Heart left ventricle (tissue), 16 donors: ENCODE results near the gene SAMD11. TPM values are rescaled to one million over a fixed set of nuclear protein-coding genes. Genes with fewer than 3 reads are reported as not detected.

Experiments
- ATAC-seq, 4 donors: fragments of 200-7000 bp; cut with Tn5 transposase; one replicate each; pipeline ENCODE4 v1.9.1; 2020 to 2022; ENCODE audit warnings: moderate library complexity in 4 of 4, mild to moderate bottlenecking in 3 of 4, moderate number of reproducible peaks in 1 of 4
- DNase-seq, 5 donors: peaks; one replicate each; pipeline ENCODE4 v3.0.0-alpha.2; 2020
- H3K27ac ChIP-seq, 12 donors: fragments of 200-600 bp; sonication (generic) in 4 of 12; one replicate each; pipeline versions ENCODE4 v1.5.0 to v1.8.0; 2016 to 2022; ENCODE audit warnings: mild to moderate bottlenecking in 2 of 12
- H3K27me3 ChIP-seq, 9 donors: fragments of 200-600 bp; sonication (generic) in 2 of 9; one replicate each; pipeline versions ENCODE4 v1.5.1 to v1.8.0; 2016 to 2022; ENCODE audit warnings: mild to moderate bottlenecking in 3 of 9
- H3K36me3 ChIP-seq, 9 donors: fragments of 200-600 bp; sonication (generic) in 2 of 9; one replicate each; pipeline versions ENCODE4 v1.5.0 to v1.8.0; 2018 to 2022; ENCODE audit warnings: mild to moderate bottlenecking in 2 of 9
- H3K4me1 ChIP-seq, 12 donors: fragments of 200-600 bp; sonication (generic) in 4 of 12; one replicate each; pipeline versions ENCODE4 v1.5.0 to v1.8.0; 2016 to 2022; ENCODE audit warnings: mild to moderate bottlenecking in 3 of 12
- H3K4me3 ChIP-seq, 12 donors: fragments of 200-600 bp; sonication (generic) in 4 of 12; one replicate each; pipeline versions ENCODE4 v1.5.0 to v1.8.0; 2017 to 2022; ENCODE audit warnings: mild to moderate bottlenecking in 9 of 12, moderate library complexity in 4 of 12
- H3K9me3 ChIP-seq, 12 donors: fragments of 200-600 bp; sonication (generic) in 4 of 12; one replicate each; pipeline versions ENCODE4 v1.5.0 to v1.8.0; 2016 to 2022; ENCODE audit warnings: mild to moderate bottlenecking in 1 of 12
- CTCF ChIP-seq, 12 donors: fragments of 200-600 bp; sonication (generic) in 4 of 12; IDR thresholded peaks; one replicate each; pipeline versions ENCODE4 v1.5.0 to v1.8.0; 2018 to 2022; ENCODE audit warnings: antibody characterized with exemption in 12 of 12, mild to moderate bottlenecking in 5 of 12
- POLR2A ChIP-seq, 2 donors: fragments of 450-650 bp; IDR thresholded peaks; one replicate each; pipeline ENCODE4 v1.6.1; 2017; ENCODE audit warnings: antibody characterized with exemption in 2 of 2, mild to moderate bottlenecking in 2 of 2, moderate library complexity in 2 of 2
- WGBS, 4 donors: extraction: QIAGEN DNeasy Blood & Tissue Kit in 2 of 4; methylation state at CpG; one replicate each; pipeline versions ENCODE4 v1.1.5 to v1.1.7; 2013 to 2018; 5-methylcytosine and 5-hydroxymethylcytosine counted together
- intact Hi-C, 10 donors: fragments of 100-400 bp; cut with DNase I; formaldehyde crosslinking; loops; one replicate each; pipeline versions ENCODE4 v1.11.1 to v1.14.2; 2022
- polyA plus RNA-seq, 2 donors: library from polyadenylated mRNA; stranded (reverse); fragments of 200-250 nt; gene quantifications; one replicate each; pipeline ENCODE4 v1.2.3, GENCODE V29; 2013
- total RNA-seq, 9 donors: library from RNA; depleted of rRNA in 2 of 9; stranded (reverse); fragments of >200 nt in 2 of 9; fragmentation: NEBNext Ultra II Directional in 3 of 9; extraction: Animal tissue kit (Norgen Biotek cat#: 25700) in 3 of 9; gene quantifications; one replicate each; pipeline versions ENCODE4 v1.1.0 to v1.2.4, GENCODE V29; 2016 to 2023
- donor health status: ischemic (EF 13 %, LVEDD 7.1; RV severe dilation, severe dysfunction).
- donor health status: healthy with polysubstance abuse.
- donor health status: DM: no; HTN: yes; CAD: no.
- donor health status: DM: no; HTN: no; CAD: no.
- donor health status: ischemic (EF 25% LVEDD 6.9; RV normal size, moderate dysfunction).
- donor health status: ischemic (EF 25% LVEDD 5.7; RV mildly dilated, moderate dysfunction).
- donor health status: healthy.
- donor health status: DM: yes; HTN: yes; CAD: no.
- donor health status: ischemic (EF 35%, LVEDD 5.7; RV mildly dilated, moderate dysfunction).
- donor health status: nonischemic (EF 11% LVEDD 7.7; RV severe dilation, severe dysfunction).
- donor health status: DM: yes; HTN: yes; CAD: no.
- donor health status: PGD.
- donor health status: ischemic (EF 29% LVEDD 5.4; RV normal size, mild dysfunction).
- donor health status: nonischemic (EF 23%, LVEDD 6.1; RV moderate dilation, normal function).

SAMD11 gene
- total and polyA plus RNA-seq, 11 donors, result 0.38 to 3.2 (median 0.96) TPM

- peaks cover 0 to 4% (median 0%) of the 10 kb centered on the region in 9 donors for H3K36me3 ChIP-seq
- TF ChIP-seq POLR2A (IDR thresholded peaks at IDR 0.05), result no peak
- no peak for TF ChIP-seq CTCF (IDR thresholded peaks at IDR 0.05)
- DNase-seq (peak in 3 of 5 donors; percentile 8 to 60 (median 23)), ATAC-seq (no peak)
- peaks cover 0 to 41% (median 9%) of the 10 kb centered on the region in 12 donors for H3K4me1 ChIP-seq
- 70 to 85% (median 73%) methylated on average over 42 to 60 of the region's 60 CpGs for WGBS, 4 donors
- H3K27ac ChIP-seq, result peak overlapping the region; percentile 7 to 100 (median 96)
- H3K9me3 ChIP-seq, result no peaks in the 10 kb centered on the region
- intact Hi-C loops, result loop anchor here in 1 of 10 donors (10.0 kb wide), 1 partner anchor 516 kb away; no protein-coding TSS in a partner anchor
- H3K27me3 ChIP-seq, result peaks cover 0 to 32% (median 12%) of the 10 kb centered on the region in 9 donors
- H3K4me3 ChIP-seq, result peak overlapping the region; percentile 8 to 67 (median 56)
These were observed 55.4 kb downstream of the SAMD11 start for GRCh38 chr1:978835-979743.

- Histone ChIP-seq H3K4me3 (peak overlapping the region; percentile 8 to 67 (median 56)), H3K4me1 (peaks cover 0 to 45% (median 11%) of the 10 kb centered on the region in 12 donors), H3K27ac (peak overlapping the region in 10 of 12 donors; percentile 55 to 100 (median 98)), H3K27me3 (peaks cover 0 to 28% (median 7%) of the 10 kb centered on the region in 9 donors), H3K9me3 (no peaks in the 10 kb centered on the region), H3K36me3 (peaks cover 0 to 4% (median 0%) of the 10 kb centered on the region in 9 donors)
- no peak for ATAC-seq
- peak in 1 of 5 donors; percentile 7 for DNase-seq
- intact Hi-C loops, result loop anchor here in 3 of 10 donors (5.0 to 10.0 kb wide), 3 partner anchors 83 to 515 kb away; no protein-coding TSS in a partner anchor
- no peak for TF ChIP-seq POLR2A (IDR thresholded peaks at IDR 0.05)
- no peak for TF ChIP-seq CTCF (IDR thresholded peaks at IDR 0.05)
- WGBS, 4 donors, result 45 to 90% (median 69%) methylated on average over 9 of the region's 9 CpGs
These were observed 56.0 kb downstream of the SAMD11 start for GRCh38 chr1:979744-980072.

DNA sequence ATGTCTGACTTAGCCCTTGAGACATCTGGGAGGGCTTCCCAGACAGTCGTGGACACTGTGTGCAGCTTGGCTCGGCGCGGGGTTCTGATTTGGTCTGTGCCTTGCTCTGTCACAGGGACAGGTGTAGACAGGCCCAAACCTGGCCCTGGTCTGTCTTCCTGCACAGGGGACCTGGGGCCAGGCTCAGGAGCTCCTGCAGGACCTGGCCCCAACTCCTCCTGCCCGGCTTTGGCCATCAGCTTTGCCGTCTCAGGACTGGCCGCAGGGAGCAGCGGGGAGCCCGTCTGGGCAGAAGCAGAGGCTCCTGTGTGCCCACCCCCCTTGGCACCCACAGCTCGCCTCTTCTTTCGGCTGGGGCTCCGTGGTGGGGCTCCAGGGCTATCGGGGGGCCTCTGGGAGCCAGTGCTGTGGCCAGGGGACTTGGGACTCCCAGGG, 56.4 kb downstream of the SAMD11 start:
- 27 to 51% (median 46%) methylated on average over 9 to 13 of the region's 13 CpGs for WGBS, 4 donors
- H3K9me3 ChIP-seq, result no peaks in the 10 kb centered on the region
- H3K4me1 ChIP-seq, result peaks cover 0 to 44% (median 11%) of the 10 kb centered on the region in 12 donors
- ATAC-seq, result peak in 3 of 4 donors; percentile 0 to 1 (median 1)
- peaks cover 0 to 4% (median 0%) of the 10 kb centered on the region in 9 donors for H3K36me3 ChIP-seq
- intact Hi-C loops, result loop anchor here in 2 of 10 donors (5.0 to 10.0 kb wide), 2 partner anchors 82 to 315 kb away; no protein-coding TSS in a partner anchor
- peak overlapping the region; percentile 33 to 67 (median 56) for H3K4me3 ChIP-seq
- H3K27ac ChIP-seq, result peak overlapping the region; percentile 65 to 100 (median 97)
- peaks cover 0 to 25% (median 7%) of the 10 kb centered on the region in 9 donors for H3K27me3 ChIP-seq
- TF ChIP-seq POLR2A (IDR thresholded peaks at IDR 0.05) (no peak), CTCF (IDR thresholded peaks at IDR 0.05) (no peak)
- peak in 1 of 5 donors; percentile 37 for DNase-seq
